HCEC 1CT (cell line): ENCODE results near the gene TBC1D24.
A peak's percentile ranks its signal among the peaks of the same experiment; 100 is the strongest.
"Not testable (repeated sequence)": the region's sequence is repeated elsewhere in the genome, so short reads cannot be mapped to it uniquely, and the experiment has no call there.

Experiments used
- DNase-seq: peaks from one replicate; pipeline ENCODE4 v3.0.0-alpha.2; 2017

The TBC1D24 gene

DNA sequence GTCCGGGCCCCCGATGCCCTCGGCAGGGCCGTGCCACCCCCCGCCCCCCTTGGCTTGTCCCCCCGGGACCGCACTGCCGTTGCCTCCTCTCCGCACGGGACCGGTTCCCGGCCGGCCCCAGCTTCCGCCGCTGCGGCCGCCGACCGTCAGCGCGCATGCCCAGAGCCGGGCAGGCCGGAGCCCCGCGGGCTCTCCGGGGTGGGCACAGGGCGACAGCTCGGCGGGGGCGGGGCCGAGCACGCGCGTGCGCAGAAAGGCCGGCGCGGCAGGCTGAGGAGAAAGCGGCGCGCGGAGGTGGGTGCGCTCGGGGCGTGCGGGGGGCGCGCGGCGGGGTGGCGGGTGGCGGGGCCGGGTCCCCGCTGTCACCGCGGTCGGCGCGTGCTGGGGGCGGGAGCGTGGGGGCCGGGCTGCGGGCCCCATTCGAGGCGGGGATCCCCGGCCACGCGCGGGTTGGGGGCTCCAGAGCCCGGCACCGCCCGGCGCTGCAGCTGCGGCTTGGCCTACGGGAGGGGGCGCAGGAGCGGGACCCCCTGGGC, at the start of gene TBC1D24:
TBC1D24 (plus strand) TSS at position 251 of the 536 bp plus-strand sequence. CDS start 21,022 bp downstream, outside the sequence.
- DNase-seq, result peak; percentile 72

GRCh38 chr16:2425825-2426430, 49.0 kb upstream of the TBC1D24 start:
- DNase-seq, result no peak

GRCh38 chr16:2426941-2427361, 48.0 kb upstream of the TBC1D24 start:
- DNase-seq, result no peak

DNA sequence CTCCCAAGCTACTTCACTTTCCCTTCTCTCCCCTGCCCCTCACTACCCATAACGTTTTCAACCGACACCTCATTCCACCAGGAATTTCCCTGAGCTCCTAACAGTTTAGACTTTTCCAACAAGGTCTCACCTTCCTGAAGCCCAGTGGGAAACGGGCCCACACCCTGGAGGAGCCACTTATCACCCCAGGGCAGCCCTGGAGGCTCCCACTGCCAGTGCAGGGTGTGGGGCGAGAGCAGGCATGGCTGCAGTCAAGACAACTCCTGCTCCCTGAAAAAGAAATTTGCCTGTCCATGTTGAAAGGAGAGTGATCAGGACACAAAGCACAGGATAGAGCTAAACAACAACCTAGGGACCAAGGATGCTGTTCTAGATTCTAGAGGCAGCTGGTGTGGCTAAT, 47.4 kb upstream of the TBC1D24 start:
- no peak for DNase-seq

- DNase-seq, result peak; percentile 16
Measured at GRCh38 chr16:2428051-2428783, 46.7 kb upstream of the TBC1D24 start.

- DNase-seq, result no peak
Measured at GRCh38 chr16:2428784-2429033, 46.2 kb upstream of the TBC1D24 start.

DNA sequence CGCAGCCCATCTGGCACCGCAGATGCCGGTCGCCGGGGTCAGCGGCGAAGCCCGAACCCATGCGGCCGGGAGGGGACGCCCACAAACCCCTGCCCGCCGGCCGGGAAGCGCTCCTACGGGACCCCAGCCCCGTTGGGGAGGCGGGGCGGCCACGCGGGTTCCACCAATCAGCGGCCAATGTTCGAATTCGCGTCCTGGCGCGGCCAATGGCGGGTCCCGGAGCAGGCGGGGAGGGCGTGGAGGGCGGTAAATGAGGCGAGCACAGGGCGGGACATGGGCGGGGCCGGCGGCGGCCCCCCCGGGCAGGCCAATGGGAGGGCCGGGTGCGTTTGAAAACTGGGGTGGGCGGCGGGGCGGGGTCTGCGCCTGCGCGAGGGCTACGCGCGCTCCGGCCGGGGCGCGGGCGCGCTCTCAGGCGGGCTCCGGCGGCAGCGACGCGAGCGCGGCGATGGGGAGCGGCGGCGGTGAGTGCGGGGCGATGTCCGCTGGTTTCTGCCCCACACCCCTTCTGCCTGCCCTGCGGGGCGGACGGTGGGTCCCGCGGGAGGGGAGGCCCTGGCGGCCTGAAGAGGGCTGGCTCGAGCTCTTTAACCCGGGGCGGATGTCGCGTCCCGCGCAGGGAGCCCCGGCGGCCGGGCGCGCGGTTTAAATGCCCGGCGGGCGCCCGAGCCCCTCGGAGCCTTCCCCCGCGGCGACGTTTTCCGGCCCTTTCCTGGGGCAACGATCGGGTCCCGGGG, 45.7 kb upstream of the TBC1D24 start, which contains the start of gene CCNF:
CCNF (plus strand) TSS at position 414 of the 737 bp plus-strand sequence; CDS start at position 449, 35 bp downstream.
- peak; percentile 92 for DNase-seq

DNA sequence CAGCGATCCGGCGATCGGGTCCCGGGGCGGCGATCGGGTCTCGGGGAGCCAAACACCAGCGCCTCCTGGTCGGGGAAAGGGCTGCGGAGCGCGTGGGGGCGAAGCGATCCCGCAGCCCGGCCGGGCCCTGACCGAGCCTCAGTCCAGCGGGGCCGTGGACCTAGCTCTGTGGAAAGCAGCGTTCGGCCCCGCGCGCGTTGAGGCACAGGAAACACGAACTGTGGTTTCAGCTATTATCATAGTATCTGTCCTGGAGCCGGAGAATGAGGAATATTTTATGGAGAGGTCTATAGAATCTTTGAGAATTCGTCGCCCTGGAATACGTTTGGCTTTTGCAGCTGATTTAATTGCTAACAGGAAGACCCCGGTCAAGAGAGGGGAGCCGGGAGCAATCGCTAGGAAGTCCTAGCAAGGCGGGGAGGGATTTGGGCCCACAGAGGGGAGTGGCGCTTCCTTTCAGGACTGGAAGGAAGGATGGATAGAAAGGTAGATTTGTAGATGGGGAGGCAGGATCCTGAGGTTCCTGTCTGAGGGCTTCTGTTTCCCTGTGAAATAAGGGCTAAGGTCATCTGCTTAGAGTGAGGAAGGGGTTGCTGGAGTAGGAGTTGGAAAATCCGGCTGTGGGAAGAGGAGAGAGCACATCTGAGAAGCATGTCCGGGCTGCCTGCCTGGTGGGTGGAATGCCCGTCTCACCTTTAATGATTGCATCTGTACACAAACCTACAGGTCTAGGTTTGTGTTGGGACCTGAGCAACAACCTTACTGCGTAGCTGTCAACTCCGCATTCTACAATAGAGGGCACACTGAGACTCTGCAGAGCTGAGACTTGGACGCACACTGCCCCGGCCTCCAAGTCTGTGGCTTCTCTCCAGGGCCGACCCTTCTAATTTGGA, 44.9 kb upstream of the TBC1D24 start:
- DNase-seq, result peak; percentile 17

GRCh38 chr16:2432286-2432685, 42.6 kb upstream of the TBC1D24 start:
- DNase-seq, result no peak

GRCh38 chr16:2432801-2433505, 42.0 kb upstream of the TBC1D24 start:
- no peak for DNase-seq

DNA sequence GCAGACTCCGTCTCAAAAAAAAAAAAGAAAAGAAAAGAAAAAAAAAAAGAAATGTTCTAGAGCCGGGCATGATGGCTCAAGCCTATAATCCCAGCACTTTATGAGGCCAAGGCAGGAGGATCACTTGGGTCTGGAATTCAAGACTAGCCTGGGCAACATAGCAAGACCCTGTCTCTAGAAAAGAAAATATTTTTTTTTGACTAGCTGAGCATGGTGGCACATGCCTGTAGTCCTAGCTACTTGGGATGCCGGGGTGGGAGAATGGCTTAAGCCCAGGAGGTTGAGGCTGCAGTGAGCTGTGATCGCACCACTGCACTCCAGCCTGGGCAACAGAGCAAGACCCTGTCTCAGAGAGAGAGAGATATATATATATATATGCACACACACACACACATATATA, 39.7 kb upstream of the TBC1D24 start:
- not testable (repeated sequence) for DNase-seq

DNA sequence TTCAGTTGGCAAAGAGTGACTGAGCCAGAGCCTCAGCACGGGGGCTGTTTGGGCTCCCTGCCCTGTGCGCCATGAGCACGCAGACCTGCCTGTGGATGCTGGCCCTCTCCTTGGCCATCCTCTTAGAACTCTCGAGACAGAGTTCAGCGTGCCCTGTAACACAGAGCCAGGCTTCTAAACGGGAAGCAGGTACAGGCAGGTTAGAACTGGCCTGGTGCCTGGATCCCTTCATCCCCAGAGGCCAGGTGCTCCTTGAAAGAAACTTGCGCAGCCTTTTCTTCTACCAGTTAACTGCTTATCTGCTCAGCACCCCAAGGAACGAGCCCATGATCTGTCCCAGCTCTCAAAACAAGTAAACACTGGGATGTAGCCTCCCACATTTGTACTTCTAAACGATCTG, 38.8 kb upstream of the TBC1D24 start:
- no peak for DNase-seq

DNA sequence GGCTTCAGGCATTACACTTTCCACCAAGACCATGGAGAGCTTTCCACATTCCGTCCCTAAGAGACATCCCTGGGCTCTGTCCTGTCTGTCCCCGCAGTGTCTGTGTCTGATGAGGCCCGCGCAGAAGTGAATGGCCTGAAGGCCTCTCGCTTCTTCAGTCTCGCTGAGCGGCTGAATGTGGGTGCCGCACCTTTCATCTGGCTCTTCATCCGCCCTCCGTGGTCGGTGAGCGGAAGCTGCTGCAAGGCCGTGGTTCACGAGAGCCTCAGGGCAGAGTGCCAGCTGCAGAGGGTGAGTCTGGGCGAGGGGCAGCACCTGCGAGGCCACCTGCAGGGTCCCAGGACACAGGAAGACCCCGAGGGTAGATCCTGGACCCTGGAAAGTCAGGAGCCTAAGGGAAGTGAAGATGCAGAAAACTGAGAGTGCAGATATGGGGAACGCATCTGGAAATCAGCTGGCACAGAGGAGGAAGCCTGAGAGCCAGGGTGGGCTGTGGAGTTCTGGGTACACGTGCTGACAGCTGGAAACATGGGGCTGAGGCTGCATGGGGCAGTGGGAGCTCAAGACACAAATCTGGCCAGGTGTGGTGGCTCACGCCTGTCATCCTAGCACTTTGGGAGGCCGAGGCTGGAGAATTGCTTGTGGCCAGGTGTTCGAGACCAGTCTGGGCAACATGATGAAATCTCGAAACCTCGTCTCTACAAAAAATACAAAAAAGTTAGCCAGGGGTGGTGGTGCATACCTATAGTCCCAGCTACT, 37.7 kb upstream of the TBC1D24 start:
- no peak for DNase-seq

GRCh38 chr16:2438121-2438520, 36.8 kb upstream of the TBC1D24 start:
- DNase-seq, result no peak

- DNase-seq, result no peak
Measured at GRCh38 chr16:2439598-2439997, 35.3 kb upstream of the TBC1D24 start.

DNA sequence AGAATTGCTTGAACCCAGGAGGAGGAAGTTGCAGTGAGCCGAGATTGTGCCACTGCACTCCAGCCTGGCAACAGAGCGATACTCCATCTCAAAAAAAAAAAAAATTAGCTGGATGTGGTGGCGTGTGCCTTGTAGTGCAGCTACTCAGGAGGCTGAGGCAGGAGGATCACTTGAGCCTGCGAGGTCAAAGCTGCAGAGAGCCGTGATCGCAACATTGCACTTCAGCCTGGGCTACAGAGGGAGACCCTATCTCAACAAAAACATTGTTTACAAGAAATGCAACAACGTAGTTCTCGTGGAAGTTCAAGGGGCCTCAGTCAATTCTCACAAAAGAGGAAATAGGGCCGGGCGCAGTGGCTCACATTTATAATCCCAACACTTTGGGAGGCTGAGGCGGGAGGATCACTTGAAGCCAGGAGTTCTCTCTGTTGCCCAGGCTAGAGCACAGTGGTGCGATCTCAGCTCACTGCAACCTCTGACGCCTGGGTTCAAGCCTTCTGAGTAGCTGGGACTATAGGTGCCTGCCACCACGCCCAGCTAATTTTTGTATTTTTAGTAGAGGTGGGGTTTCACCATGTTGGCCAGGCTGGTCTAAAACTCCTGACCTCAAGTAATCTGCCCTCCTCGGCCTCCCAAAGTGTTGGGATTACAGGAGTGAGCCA, 33.7 kb upstream of the TBC1D24 start:
- DNase-seq, result not testable (repeated sequence)

DNA sequence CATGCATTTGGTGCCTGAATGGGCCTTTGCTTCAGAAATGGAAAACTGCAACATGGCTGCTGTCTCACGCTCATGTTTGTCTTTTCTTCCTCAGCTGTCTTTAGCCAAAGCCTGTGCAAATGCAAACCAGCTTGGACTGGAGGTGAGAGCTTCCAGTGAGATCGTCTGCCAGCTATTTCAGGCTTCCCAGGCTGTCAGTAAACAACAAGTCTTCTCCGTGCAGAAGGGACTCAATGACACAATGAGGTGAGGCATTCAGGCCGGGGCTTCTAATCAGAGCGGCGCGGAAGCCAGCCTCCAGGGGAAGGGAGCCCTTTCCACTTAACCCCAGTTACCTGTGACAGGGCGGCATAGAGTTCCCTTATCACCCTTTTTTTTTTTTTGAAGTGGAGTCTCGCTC, 31.4 kb upstream of the TBC1D24 start:
- no peak for DNase-seq

DNA sequence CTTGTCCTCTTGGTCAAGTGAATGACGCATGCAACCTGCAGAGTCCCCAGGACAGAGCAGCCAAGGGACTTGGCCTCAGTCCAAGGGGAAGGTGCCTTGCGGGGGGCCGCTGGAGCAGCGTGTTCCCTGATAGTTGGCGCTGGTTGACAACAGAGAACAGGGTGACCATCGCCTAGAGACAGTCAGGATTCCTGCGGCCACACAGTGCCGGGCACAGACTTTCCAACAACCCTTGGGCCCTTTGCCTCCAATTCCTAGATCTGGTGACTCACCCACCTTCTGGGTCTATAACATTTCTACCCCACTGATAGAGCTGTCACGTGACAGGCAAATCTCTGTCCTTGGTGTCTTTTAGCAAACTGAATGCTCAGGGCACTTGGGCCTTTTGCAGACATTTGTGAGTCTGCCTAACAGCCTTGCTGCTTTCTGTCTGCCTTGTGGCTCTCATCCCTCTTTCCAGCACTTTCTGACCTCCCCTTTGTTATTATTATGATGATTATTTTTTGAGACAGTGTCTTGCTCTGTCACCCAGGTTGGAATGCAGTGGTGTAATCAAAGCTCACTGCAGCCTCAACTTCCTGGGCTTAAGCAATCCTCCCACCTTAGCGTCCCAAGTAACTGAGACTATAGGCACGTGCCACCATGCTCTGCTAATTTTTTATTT, 26.9 kb upstream of the TBC1D24 start:
- DNase-seq, result peak; percentile 42

DNA sequence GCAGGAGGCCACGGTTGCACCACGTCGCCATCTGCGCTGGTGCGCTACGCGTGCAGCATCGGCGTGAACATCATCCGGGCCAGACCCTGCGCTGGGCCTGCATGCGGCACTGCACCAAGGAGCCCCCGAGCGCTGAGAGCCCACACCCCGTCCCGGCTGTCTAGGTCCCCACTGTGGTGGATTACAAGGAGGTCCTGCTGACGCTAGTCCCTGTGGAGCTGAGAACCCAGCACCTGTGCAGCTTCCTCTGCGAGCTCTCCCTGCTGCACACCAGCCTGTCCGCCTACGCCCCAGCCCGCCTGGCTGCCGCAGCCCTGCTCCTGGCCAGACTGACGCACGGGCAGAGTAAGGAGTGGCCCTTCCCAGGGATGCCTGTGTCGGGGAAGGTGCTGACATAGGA, 25.8 kb upstream of the TBC1D24 start:
- DNase-seq, result no peak

GRCh38 chr16:2450535-2450934, 24.4 kb upstream of the TBC1D24 start:
- DNase-seq, result no peak
